Tibial nerve (tissue), 4 donors: ENCODE measurements around the gene SH3GL1. TPM values are rescaled to one million over a fixed set of nuclear protein-coding genes. Genes with fewer than 3 reads are reported as not detected.

ENCODE experiments used
- DNase-seq, 2 donors: peaks; one replicate each; pipeline ENCODE4 v3.0.0-alpha.2; 2019; ENCODE audit warnings: low spot score in 2 of 2
- H3K27ac ChIP-seq, 4 donors: fragments of 200-600 bp; sonication (generic) in 3 of 4; one replicate each; pipeline ENCODE4 v1.5.1; 2017 to 2019; ENCODE audit warnings: mild to moderate bottlenecking in 1 of 4
- H3K27me3 ChIP-seq, 2 donors: fragments of 200-600 bp; sonication (generic) in 1 of 2; one replicate each; pipeline versions ENCODE4 v1.5.1 to v1.6.0; 2017 to 2019
- H3K36me3 ChIP-seq, 3 donors: fragments of 200-600 bp; sonication (generic); one replicate each; pipeline ENCODE4 v1.5.1; 2018 to 2019
- H3K4me1 ChIP-seq, 4 donors: fragments of 200-600 bp; sonication (generic) in 3 of 4; one replicate each; pipeline ENCODE4 v1.5.1; 2017 to 2019
- H3K4me3 ChIP-seq, 4 donors: fragments of 200-600 bp; sonication (generic) in 3 of 4; one replicate each; pipeline ENCODE4 v1.5.1; 2017 to 2019; ENCODE audit warnings: mild to moderate bottlenecking in 1 of 4, moderate library complexity in 1 of 4
- H3K9me3 ChIP-seq, 4 donors: fragments of 200-600 bp; sonication (generic) in 3 of 4; one replicate each; pipeline ENCODE4 v1.5.1; 2017 to 2019
- CTCF ChIP-seq, 5 experiments: fragments of 200-600 bp in 3 of 5; fragments of 450-650 bp in 2 of 5; sonication (generic) in 3 of 5; IDR thresholded peaks; one replicate each; pipeline ENCODE4 v1.5.1; 2016 to 2019; ENCODE audit warnings: antibody characterized with exemption in 5 of 5, mild to moderate bottlenecking in 3 of 5, moderate library complexity in 2 of 5
- EP300 ChIP-seq, 2 donors: sonication (generic); formaldehyde crosslinking; IDR thresholded peaks; one replicate each; pipeline ENCODE4 v1.6.1; 2017; ENCODE audit warnings: antibody characterized with exemption in 2 of 2, mild to moderate bottlenecking in 1 of 2
- POLR2A ChIP-seq, 2 donors: fragments of 450-650 bp; IDR thresholded peaks; one replicate each; pipeline ENCODE4 v1.6.1; 2017; ENCODE audit warnings: antibody characterized with exemption in 2 of 2, mild to moderate bottlenecking in 2 of 2, moderate library complexity in 2 of 2
- WGBS, 2 donors: methylation state at CpG; one replicate each; pipeline ENCODE4 v1.1.5; 2018; 5-methylcytosine and 5-hydroxymethylcytosine counted together
- total RNA-seq, 4 donors: library from RNA; depleted of rRNA; stranded (reverse); fragments of >200 nt; gene quantifications; one replicate each; pipeline ENCODE4 v1.1.0, GENCODE V29; 2016

The SH3GL1 gene
- total RNA-seq, 4 donors from 2014 or later = 35.0 to 64.8 (median 52.9) TPM

DNA sequence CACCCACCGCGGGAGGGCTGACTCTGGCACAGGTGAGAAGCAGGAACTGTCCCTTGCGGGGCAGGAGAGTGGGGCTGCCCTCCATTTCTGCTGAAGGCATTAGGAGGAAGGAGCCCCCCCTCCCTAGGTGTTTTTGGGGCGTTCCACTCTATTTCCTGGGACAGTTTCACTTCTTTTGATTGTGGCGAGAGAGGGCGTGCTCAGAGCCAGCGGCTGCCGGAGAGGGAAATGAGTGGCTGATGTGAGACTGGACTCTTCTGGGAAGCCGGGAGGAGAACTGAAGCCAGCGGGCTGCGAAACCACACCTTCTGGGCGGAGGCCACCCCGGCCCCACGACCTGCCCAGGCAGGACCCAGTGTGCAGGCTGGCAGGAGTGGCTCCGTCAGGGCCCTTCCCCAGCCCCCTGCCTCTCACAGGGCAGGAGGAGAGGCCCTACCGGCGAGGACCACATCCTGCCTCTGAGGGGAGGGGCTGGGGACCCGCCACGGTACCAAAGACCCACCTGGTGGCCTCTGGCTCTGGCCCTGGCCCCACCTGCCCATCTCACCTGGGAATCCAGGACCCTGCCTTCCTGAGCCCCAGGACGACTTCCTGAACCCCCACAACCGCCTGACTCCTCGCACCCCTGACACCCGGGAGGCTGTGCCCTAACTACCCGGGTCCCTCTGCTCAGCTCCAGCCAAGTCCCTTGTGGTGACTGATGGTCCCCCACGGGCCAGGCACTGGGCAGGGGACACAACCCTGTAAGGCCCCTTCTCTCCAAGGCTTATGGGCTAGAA lies 31.0 kb downstream of the SH3GL1 start:
- 36 to 39% methylated on average over 17 to 25 of the region's 25 CpGs for WGBS, 2 donors
- peak overlapping the region in 3 of 4 donors; percentile 20 to 31 (median 21) for H3K4me3 ChIP-seq
- peak overlapping the region; percentile 21 to 100 (median 89) for H3K27ac ChIP-seq
- peaks cover 0 to 25% (median 17%) of the 10 kb centered on the region in 3 donors for H3K36me3 ChIP-seq
- peaks cover 8 to 85% (median 71%) of the 10 kb centered on the region in 4 donors for H3K4me1 ChIP-seq
- DNase-seq = peak in 1 of 2 donors; percentile 44
- no peaks in the 10 kb centered on the region for H3K27me3 ChIP-seq
- TF ChIP-seq CTCF (IDR thresholded peaks at IDR 0.05) (no peak), POLR2A (IDR thresholded peaks at IDR 0.05) (no peak), EP300 (IDR thresholded peaks at IDR 0.05) (no peak)
- H3K9me3 ChIP-seq = no peaks in the 10 kb centered on the region

GRCh38 chr19:4368128-4368820 lies 32.1 kb downstream of the SH3GL1 start:
- Histone ChIP-seq H3K27me3 (no peaks in the 10 kb centered on the region), H3K9me3 (no peaks in the 10 kb centered on the region), H3K27ac (peak overlapping the region in 3 of 4 donors; percentile 86 to 100 (median 92)), H3K36me3 (peaks cover 3 to 35% (median 23%) of the 10 kb centered on the region in 3 donors), H3K4me3 (no peak overlapping the region), H3K4me1 (peaks cover 4 to 74% (median 60%) of the 10 kb centered on the region in 4 donors)
- WGBS, 2 donors = 31 to 41% methylated on average over 17 to 18 of the region's 19 CpGs
- no peak for TF ChIP-seq EP300 (IDR thresholded peaks at IDR 0.05)
- no peak for DNase-seq

GRCh38 chr19:4367781-4368127 lies 32.6 kb downstream of the SH3GL1 start:
- Histone ChIP-seq H3K27me3 (no peaks in the 10 kb centered on the region), H3K4me3 (no peak overlapping the region), H3K27ac (peak overlapping the region in 3 of 4 donors; percentile 86 to 100 (median 92)), H3K9me3 (no peaks in the 10 kb centered on the region), H3K36me3 (peaks cover 3 to 40% (median 24%) of the 10 kb centered on the region in 3 donors), H3K4me1 (peaks cover 0 to 69% (median 55%) of the 10 kb centered on the region in 4 donors)
- DNase-seq = no peak
- 43 to 64% methylated on average over 7 to 13 of the region's 13 CpGs for WGBS, 2 donors
- no peak for TF ChIP-seq EP300 (IDR thresholded peaks at IDR 0.05)
- no peak for TF ChIP-seq CTCF (IDR thresholded peaks at IDR 0.05)
- no peak for TF ChIP-seq POLR2A (IDR thresholded peaks at IDR 0.05)

- Histone ChIP-seq H3K4me1 (peaks cover 0 to 65% (median 51%) of the 10 kb centered on the region in 4 donors), H3K27ac (peak overlapping the region in 3 of 4 donors; percentile 86 to 100 (median 92)), H3K4me3 (no peak overlapping the region), H3K9me3 (no peaks in the 10 kb centered on the region), H3K36me3 (peaks cover 3 to 44% (median 24%) of the 10 kb centered on the region in 3 donors), H3K27me3 (no peaks in the 10 kb centered on the region)
- no peak for DNase-seq
- 88 to 89% methylated on average over 10 of the region's 10 CpGs for WGBS, 2 donors
- TF ChIP-seq EP300 (IDR thresholded peaks at IDR 0.05) = no peak
- TF ChIP-seq CTCF (IDR thresholded peaks at IDR 0.05) = no peak
- TF ChIP-seq POLR2A (IDR thresholded peaks at IDR 0.05) = no peak
Measured at GRCh38 chr19:4367336-4367723, 33.0 kb downstream of the SH3GL1 start.

GRCh38 chr19:4366666-4367335 lies 33.5 kb downstream of the SH3GL1 start:
- no peaks in the 10 kb centered on the region for H3K27me3 ChIP-seq
- TF ChIP-seq POLR2A (IDR thresholded peaks at IDR 0.05) = no peak
- no peak for TF ChIP-seq EP300 (IDR thresholded peaks at IDR 0.05)
- TF ChIP-seq CTCF (IDR thresholded peaks at IDR 0.05) = no peak
- no peak overlapping the region for H3K4me3 ChIP-seq
- H3K27ac ChIP-seq = peak overlapping the region in 2 of 4 donors; percentile 92 to 100
- peaks cover 0 to 60% (median 46%) of the 10 kb centered on the region in 4 donors for H3K4me1 ChIP-seq
- WGBS, 2 donors = 88 to 89% methylated on average over 13 of the region's 16 CpGs
- no peaks in the 10 kb centered on the region for H3K9me3 ChIP-seq
- no peak for DNase-seq
- peaks cover 5 to 50% (median 24%) of the 10 kb centered on the region in 3 donors for H3K36me3 ChIP-seq
